Stimulated activated naive CD4-positive, alpha-beta T cell treated with Interleukin-2 at 50 U/mL for 16 hours (primary cell): Measurements from ENCODE around the gene MIDN.

Source experiments
- DNase-seq: peaks from one replicate; lab custom pipeline; 2025; lab: John Stamatoyannopoulos, UW

Gene MIDN

DNA sequence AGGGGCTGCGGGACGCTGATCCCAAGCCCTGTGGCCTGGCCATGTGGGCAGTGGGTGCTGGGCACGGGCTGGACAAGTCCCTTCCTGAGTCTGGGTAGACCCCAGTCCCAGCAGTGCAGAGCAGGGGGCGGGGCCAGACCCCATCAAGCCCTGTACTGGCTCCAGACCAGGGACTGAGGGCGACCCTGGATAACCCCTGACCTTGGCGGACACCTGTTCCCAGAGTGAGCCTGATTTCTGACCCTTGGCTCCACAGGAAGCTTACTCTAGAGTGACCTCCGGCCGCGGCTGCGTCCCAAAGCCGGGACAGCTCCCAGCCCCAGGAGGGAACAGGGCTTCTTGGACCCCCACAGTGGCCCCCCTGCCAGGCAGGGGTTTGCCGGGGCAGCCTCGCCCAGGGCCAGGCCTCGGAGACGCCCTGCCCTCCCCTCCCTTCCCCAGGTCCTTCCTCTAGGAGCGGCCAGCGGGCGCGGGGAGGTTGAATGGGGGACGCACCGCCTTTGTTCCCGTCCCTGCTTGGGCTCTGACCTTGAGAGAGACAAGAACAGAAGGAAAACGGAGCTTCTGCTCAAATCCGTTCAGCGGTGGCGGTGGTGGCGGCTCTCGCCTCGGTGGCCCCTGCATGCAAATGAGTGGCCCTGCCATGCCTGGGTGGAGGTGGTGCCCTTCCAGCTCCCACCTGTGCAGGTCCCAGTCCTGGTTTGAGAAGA, 35.0 kb downstream of the MIDN start:
- DNase-seq, result no peak

GRCh38 chr19:1283917-1284292, 35.5 kb downstream of the MIDN start:
- no peak for DNase-seq

DNA sequence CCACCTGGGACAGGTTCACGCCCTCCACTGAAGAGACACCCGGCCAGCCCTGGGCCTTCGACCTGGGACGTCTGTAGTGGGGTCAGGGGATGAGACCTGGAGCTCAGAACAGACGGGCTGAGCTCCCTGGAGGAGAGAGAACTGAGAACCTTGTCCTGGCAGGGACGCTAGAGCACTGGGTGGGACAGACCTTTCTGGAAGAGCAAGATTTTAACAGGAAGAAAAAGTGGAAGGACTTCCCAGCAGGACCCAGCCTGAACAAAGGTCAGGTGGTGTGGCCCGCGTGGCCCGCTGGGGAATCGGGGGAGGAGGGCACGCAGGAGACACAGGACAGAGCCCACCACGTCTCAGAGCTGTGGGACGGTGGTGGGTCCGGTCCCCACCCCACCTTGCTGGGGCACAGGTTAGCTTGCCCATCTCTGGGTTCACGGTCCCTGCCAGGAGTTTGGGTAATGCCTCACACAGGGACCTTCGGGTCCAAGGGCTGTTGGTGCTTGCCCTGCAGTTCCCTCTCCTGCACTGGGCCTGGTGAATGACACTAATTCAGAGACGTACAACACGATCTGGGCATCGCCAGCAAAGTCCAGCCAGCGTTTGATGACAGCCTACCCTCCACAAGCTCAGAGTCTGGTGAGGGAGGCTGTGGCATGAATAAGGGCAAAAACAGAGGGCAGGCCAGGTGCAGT, 36.1 kb downstream of the MIDN start:
- DNase-seq, result no peak

GRCh38 chr19:1284979-1285736, 36.8 kb downstream of the MIDN start:
- DNase-seq, result no peak

DNA sequence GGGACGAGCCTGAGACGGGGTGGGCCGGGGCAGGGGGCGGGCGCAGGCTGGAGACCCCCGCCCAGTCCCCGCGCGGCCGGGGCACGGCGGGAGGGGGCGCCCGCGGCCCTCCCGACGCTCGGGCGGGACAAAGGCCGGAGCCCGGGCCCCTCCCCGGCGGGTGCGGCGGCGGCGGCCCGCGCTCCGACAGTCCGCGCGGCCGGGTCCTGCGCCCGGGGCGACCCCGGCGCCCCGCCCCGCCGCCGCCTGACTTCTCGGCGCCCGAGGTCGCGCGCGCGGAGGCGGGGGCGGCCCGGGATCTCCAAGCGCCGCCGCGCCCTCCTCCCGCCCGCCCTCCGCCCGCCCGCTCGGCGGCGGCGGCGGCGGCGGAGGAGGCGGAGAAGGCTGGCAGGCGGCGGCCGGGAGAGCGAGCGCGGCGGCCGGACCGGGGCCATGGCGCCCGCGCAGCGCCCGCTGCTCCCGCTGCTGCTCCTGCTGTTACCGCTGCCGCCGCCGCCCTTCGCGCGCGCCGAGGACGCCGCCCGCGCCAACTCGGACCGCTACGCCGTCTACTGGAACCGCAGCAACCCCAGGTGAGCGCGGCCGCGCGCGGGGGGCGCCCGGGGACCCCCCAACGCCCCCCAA, 37.5 kb downstream of the MIDN start, which contains the start of gene EFNA2:
Gene EFNA2 (plus strand): TSS at position 137 of the 624 bp plus-strand sequence. CDS start 296 bp downstream, at position 433.
- no peak for DNase-seq

GRCh38 chr19:1286487-1287353, 38.3 kb downstream of the MIDN start:
- DNase-seq, result no peak

GRCh38 chr19:1287354-1288225, 39.2 kb downstream of the MIDN start:
- DNase-seq, result no peak

- DNase-seq, result no peak
Measured at GRCh38 chr19:1288226-1288612, 39.8 kb downstream of the MIDN start.

DNA sequence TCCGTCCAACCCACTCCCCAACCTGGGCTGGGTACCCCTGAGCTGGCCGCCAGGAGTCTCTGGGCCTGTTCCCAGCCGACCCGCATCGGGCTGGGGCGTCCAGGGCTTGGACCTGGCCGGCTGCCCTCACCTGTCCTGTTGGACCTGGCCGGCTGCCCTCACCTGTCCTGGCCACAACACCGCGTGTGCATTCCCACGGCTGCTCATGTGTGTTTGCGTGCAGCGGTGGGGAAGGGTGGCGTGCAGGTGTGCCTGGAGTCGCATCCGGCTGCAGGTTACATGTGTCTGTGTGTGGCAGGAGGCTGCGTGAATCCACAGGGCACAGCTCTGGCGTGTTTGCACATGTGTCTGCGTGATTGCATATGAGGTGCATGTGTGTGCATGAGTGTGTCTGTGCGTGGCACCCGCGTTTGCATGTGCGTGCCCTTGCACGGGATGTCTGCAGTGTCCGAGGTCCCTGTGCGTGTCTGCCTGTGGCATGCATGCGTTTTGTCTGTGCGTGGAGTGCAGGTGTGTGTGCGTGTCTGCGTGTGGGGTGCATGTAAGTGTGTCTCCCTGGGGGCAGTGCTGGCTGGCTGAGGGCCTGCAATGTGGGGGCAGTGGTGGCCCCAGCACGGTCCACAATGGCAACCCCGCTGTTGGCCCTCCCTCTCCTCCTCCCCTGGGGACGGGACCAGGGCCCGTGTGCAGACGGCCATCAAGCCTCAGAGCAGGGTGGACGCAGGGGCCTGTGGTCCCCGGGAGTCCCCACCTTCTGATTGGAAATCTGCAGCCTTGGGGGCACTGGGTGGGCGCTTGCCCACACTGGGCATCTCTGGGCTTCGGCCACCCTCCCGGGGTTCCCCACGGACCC, 40.7 kb downstream of the MIDN start:
- DNase-seq, result no peak

GRCh38 chr19:1289686-1290025, 41.3 kb downstream of the MIDN start:
- no peak for DNase-seq

- DNase-seq, result no peak
Measured at GRCh38 chr19:1290196-1290702, 41.9 kb downstream of the MIDN start.

DNA sequence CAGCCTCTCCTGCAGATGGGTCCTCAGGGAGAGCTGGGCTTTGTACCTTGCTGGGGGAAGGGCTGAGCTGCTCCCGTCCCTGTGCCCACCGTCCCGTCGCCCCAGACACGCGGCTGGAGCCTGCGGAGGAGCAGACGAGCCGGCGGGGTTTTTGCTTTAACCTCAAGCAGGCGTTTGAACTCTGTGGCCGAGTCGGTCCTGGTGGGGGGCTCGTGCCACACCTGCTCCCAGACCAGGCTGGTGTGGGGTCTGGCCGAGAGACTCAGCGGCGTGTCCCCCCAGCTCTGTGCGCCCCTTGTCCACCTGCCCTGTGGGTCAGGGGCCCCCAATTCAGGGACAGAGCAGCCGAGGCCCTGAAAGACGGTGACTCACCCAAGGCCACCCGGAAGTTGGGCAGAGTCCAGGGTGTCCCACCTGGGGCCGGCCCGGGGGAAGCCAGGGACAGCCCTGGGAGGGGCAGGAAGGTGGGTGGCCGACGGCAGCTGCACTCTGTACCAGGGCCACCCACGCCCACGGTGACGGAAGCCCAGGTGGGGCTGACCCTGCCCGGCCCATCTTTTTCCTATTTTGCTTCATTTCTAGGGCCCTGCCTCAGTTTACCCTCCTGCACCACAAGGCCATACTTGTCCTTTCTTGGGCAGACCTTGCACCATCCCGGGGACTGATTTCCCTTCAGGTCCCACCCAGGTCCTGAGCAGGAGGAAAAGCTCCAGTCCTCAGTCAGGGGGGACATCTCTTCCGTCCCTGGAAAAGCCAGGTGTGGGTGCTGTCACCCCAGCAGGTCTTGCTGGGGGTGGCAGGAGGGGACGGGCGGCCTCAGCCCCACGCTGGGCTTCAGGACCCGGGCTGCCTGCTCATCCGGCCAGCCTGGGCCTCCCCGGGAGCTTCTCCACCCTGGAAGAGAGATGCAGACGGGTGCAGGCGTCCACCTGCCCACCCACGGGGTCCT, 42.6 kb downstream of the MIDN start:
- no peak for DNase-seq

DNA sequence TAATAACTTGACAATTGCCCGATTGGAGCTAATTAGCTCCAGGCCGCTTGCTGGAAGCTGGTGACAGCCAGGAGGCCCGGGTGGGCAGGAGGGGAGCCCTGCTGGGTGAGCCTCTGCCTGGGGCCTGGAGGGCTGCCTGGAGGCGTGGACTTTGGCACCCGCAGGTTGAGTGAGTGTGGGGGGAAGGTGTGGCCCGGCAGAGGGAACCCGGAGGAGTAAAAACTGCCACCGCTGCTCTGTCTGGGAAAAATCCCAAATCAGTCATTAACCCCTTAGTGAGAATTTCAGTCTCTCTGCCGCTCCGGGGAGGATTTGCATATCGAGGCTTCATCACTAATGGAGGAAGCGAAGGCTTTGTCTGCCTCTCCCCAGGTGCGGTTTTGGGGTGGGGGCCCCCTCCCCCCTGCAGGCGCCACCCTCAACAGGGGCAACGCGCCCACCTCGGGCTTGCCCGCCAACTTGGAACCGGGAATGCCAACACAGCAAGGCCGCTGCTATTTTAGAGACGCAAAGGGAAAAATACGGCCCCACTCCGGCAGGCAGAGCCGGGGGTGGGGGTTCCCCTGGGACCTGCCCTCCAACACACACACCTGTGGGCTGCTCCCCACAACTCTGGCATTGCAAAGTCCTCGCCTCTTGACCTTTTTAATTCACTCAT, 43.5 kb downstream of the MIDN start:
- no peak for DNase-seq

DNA sequence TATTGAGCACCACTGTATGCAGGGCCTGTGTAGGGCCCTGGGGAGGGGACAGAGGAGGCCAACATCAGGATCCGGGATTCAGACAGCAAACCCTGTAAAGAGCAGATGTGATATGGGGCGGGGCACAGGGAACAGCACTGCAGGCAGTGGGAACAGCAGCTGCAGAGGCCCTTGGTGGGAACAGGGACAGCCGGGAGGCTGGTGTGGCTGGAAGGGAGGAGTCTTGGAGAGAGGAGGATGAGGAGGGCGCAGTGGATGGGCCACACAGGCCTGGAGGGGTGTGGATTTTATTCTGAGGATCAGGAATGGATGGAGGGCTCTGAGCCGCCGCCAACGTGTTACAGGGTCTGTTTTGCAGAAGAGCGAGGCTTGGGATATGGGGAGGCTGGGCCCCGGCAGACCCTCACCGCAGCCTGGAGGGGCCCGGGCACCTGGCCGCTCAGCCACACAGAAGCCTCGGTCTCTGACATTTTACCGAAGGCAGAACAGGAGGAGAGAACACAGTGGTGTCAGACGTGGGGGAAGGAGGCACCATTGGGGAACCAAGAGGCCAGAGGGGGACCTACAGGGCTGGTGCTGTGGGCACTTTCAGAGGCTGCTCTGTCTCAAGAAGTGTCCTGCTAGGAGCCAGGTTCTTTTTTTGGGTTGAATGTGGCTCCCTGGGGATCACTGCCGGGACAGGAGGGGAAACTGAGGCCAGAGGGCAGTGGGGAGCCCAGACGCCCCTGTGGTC, 44.2 kb downstream of the MIDN start:
- DNase-seq, result no peak

- DNase-seq, result no peak
Measured at GRCh38 chr19:1293782-1294604, 45.6 kb downstream of the MIDN start.

DNA sequence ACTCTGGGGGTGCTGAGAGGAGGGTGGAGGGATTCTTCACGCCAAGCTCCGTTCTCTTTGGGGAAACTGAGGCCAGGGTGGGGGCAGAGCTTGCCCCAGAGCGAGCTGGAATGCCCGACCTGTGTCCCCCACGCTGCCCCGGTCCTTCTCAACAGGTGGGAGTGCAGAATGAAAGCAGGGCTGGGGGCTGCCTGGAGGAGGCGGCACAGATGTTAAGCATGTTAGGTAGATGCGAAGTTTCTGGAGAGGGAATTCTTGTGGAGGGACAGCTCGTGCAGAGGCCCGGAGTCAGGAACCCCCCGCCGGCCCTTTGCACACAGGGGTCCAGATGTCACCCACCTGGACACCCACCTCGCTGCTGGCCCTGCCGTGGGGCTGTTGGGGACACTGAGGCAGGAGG, 46.3 kb downstream of the MIDN start:
- DNase-seq, result no peak
